Hepatocyte (in vitro differentiated cells): ENCODE measurements around the gene MAGI1. TPM values are rescaled to one million over a fixed set of nuclear protein-coding genes. Genes with fewer than 3 reads are reported as not detected.

Source experiments
- DNase-seq: peaks from one replicate; pipeline ENCODE4 v3.0.0-alpha.2; 2016; ENCODE audit warnings: low spot score
- H2AFZ ChIP-seq: fragments of 200-600 bp; sonication (generic); 2 replicates; pipeline ENCODE4 v1.6.0; 2016; ENCODE audit warnings: antibody characterized with exemption, mild to moderate bottlenecking
- H3K27ac ChIP-seq: fragments of 200-600 bp; sonication (generic); 2 replicates; pipeline ENCODE4 v1.5.1; 2016; ENCODE audit warnings: mild to moderate bottlenecking
- H3K27me3 ChIP-seq: fragments of 200-600 bp; sonication (generic); 2 replicates; pipeline ENCODE4 v1.6.1; 2016
- H3K36me3 ChIP-seq: fragments of 200-600 bp; sonication (generic); replicated peaks from 2 replicates; pipeline ENCODE4 v1.5.1; 2016; ENCODE audit warnings: low read depth; ENCODE audit not compliant: insufficient read depth
- H3K4me1 ChIP-seq: fragments of 200-600 bp; sonication (generic); 2 replicates; pipeline ENCODE4 v1.5.1; 2016; ENCODE audit warnings: mild to moderate bottlenecking, moderate library complexity; ENCODE audit not compliant: insufficient read depth
- H3K4me2 ChIP-seq: fragments of 200-600 bp; sonication (generic); 2 replicates; pipeline ENCODE4 v1.6.0; 2016
- H3K4me3 ChIP-seq: fragments of 200-600 bp; sonication (generic); 2 replicates; pipeline ENCODE4 v1.5.1; 2016; ENCODE audit warnings: mild to moderate bottlenecking
- H3K79me2 ChIP-seq: fragments of 200-600 bp; sonication (generic); 2 replicates; pipeline ENCODE4 v1.6.0; 2017; ENCODE audit warnings: mild to moderate bottlenecking
- H3K9me2 ChIP-seq: fragments of 200-600 bp; sonication (generic); replicated peaks from 2 replicates; pipeline ENCODE4 v1.6.0; 2017; ENCODE audit warnings: mild to moderate bottlenecking; ENCODE audit not compliant: insufficient read depth
- H3K9me3 ChIP-seq: fragments of 200-600 bp; sonication (generic); 2 replicates; pipeline ENCODE4 v1.5.1; 2016; ENCODE audit warnings: low read depth, mild to moderate bottlenecking
- H4K20me1 ChIP-seq: fragments of 200-600 bp; sonication (generic); 2 replicates; pipeline ENCODE4 v1.6.0; 2016; ENCODE audit warnings: mild to moderate bottlenecking; ENCODE audit not compliant: insufficient read depth, poor library complexity, severe bottlenecking
- EZH2 ChIP-seq: fragments of 200-600 bp; sonication (generic); IDR thresholded peaks from 2 replicates; pipeline ENCODE4 v1.6.1; 2016; ENCODE audit warnings: antibody characterized with exemption, mild to moderate bottlenecking, borderline replicate concordance
- EZH2phosphoT487 ChIP-seq: fragments of 200-600 bp; sonication (generic); IDR thresholded peaks from one replicate; pipeline ENCODE4 v1.6.1; 2018; ENCODE audit warnings: antibody characterized with exemption, mild to moderate bottlenecking, low read depth, moderate library complexity; ENCODE audit not compliant: unreplicated experiment, severe bottlenecking
- WGBS: methylation state at CpG from one replicate; pipeline ENCODE4 v1.1.6; 2016; ENCODE audit warnings: low lambda C conversion rate; ENCODE audit errors: missing lambda C conversion rate; 5-methylcytosine and 5-hydroxymethylcytosine counted together
- polyA plus RNA-seq: library from polyadenylated mRNA; unstranded; fragments of >200 nt; fragmentation: Nextera tagmentation; extraction: Ambion mirVana; gene quantifications from 2 replicates; pipeline ENCODE4 v1.2.1, GENCODE V29; 2016
- total RNA-seq: library from RNA; depleted of rRNA; stranded (reverse); fragments of >200 nt; gene quantifications from 2 replicates; pipeline ENCODE4 v1.2.3, GENCODE V29; 2014
- TF ChIP-seq, protein P1 (sequence below): fragments of 200-600 bp; sonication (generic); IDR thresholded peaks from 2 replicates; pipeline ENCODE4 v1.5.1; 2016; ENCODE audit warnings: antibody characterized with exemption, mild to moderate bottlenecking; ENCODE audit not compliant: poor library complexity

MAGI1 gene
- total and polyA plus RNA-seq, 2 experiments from 2014 or later: 26.2 to 43.5 TPM

DNA sequence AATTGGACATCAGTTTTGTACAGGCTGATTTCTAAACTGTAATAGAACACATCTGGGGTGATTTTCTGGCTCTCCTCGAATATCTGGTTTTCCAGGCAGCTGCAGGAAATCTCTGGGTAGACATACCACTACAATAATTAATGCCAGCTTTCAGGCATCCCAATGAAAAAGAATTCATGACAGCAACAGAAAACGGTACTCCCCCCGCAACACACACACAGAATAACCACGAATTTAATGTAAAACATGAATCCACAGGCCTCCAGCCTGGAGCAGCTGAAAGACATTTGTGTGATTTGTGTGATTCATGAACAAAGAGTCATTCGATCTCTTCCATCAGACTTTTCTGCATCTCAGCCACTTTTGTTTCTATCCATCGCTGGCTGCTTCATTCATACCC is 262.2 kb downstream of the MAGI1 start:
- no peaks in the 10 kb centered on the region for H3K9me3 ChIP-seq
- peak overlapping the region; percentile 35 for H3K27ac ChIP-seq
- peaks cover 49% of the 10 kb centered on the region for H3K79me2 ChIP-seq
- no peaks in the 10 kb centered on the region for H3K9me2 ChIP-seq
- no peaks in the 10 kb centered on the region for H4K20me1 ChIP-seq
- no peaks in the 10 kb centered on the region for H3K27me3 ChIP-seq
- H3K4me3 ChIP-seq: no peak overlapping the region
- no peaks in the 10 kb centered on the region for H3K36me3 ChIP-seq
- DNase-seq: no peak
- TF ChIP-seq, protein P1, sequence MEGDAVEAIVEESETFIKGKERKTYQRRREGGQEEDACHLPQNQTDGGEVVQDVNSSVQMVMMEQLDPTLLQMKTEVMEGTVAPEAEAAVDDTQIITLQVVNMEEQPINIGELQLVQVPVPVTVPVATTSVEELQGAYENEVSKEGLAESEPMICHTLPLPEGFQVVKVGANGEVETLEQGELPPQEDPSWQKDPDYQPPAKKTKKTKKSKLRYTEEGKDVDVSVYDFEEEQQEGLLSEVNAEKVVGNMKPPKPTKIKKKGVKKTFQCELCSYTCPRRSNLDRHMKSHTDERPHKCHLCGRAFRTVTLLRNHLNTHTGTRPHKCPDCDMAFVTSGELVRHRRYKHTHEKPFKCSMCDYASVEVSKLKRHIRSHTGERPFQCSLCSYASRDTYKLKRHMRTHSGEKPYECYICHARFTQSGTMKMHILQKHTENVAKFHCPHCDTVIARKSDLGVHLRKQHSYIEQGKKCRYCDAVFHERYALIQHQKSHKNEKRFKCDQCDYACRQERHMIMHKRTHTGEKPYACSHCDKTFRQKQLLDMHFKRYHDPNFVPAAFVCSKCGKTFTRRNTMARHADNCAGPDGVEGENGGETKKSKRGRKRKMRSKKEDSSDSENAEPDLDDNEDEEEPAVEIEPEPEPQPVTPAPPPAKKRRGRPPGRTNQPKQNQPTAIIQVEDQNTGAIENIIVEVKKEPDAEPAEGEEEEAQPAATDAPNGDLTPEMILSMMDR: no peak
- TF ChIP-seq EZH2 (no peak), EZH2phosphoT487 (no peak)
- 60% methylated on average over 6 of the region's 6 CpGs for WGBS
- H2AFZ ChIP-seq: no peak overlapping the region
- peak overlapping the region; percentile 28 for H3K4me2 ChIP-seq
- H3K4me1 ChIP-seq: peaks cover 11% of the 10 kb centered on the region

DNA sequence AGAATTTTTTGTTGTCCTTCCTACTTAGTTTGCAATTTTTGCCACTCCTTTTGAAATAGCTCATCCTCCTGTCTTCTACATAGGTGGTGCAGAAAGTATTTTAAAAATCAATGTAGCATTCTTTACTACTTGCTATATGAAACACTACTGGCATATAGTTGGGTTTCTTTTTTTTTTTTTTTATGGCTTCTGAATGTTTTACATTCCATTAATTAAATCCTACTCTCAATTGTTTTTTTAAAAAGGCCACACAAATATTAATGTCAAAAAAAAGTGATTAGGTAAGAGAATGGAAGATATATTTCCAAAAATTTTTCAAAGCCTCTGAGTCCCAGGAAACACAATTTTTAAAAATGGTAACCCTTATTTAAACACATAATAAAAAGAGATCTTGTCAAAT is 262.6 kb downstream of the MAGI1 start:
- H4K20me1 ChIP-seq: no peaks in the 10 kb centered on the region
- peaks cover 53% of the 10 kb centered on the region for H3K79me2 ChIP-seq
- H3K9me3 ChIP-seq: no peaks in the 10 kb centered on the region
- no peaks in the 10 kb centered on the region for H3K27me3 ChIP-seq
- H3K4me3 ChIP-seq: no peak overlapping the region
- no peak overlapping the region for H2AFZ ChIP-seq
- no peak overlapping the region for H3K27ac ChIP-seq
- TF ChIP-seq, protein P1: no peak
- no peak for TF ChIP-seq EZH2
- TF ChIP-seq EZH2phosphoT487: no peak
- no peaks in the 10 kb centered on the region for H3K36me3 ChIP-seq
- no peak for DNase-seq
- peaks cover 11% of the 10 kb centered on the region for H3K4me1 ChIP-seq
- peak overlapping the region; percentile 5 for H3K4me2 ChIP-seq
- H3K9me2 ChIP-seq: no peaks in the 10 kb centered on the region

DNA sequence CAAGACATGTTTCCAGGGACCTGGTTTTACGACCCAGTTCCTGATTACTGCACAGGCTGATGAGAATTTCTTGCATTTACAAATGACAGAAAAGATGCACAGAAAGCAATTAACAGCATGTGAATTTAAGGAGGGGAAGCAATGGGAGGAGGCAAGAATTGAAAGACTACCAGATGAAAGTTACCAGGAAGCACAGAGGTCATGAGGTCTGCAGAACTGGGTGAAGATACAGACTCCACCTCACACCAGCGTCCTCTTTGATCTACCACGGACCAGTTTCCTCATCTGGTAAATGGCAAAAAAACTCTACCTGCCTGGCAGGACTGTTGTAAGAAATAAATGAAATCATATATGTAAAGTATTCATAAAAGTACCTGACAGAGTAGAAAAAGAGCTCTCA is 266.0 kb downstream of the MAGI1 start:
- 86% methylated on average over 3 of the region's 3 CpGs for WGBS
- Histone ChIP-seq H3K4me3 (no peak overlapping the region), H3K9me2 (no peaks in the 10 kb centered on the region), H3K27ac (no peak overlapping the region), H3K9me3 (no peaks in the 10 kb centered on the region), H2AFZ (no peak overlapping the region), H3K79me2 (peaks cover 68% of the 10 kb centered on the region), H4K20me1 (no peaks in the 10 kb centered on the region), H3K4me2 (no peak overlapping the region), H3K27me3 (no peaks in the 10 kb centered on the region), H3K36me3 (no peaks in the 10 kb centered on the region), H3K4me1 (no peaks in the 10 kb centered on the region)
- DNase-seq: no peak
- TF ChIP-seq, protein P1: no peak
- TF ChIP-seq EZH2phosphoT487 (no peak), EZH2 (no peak)

DNA sequence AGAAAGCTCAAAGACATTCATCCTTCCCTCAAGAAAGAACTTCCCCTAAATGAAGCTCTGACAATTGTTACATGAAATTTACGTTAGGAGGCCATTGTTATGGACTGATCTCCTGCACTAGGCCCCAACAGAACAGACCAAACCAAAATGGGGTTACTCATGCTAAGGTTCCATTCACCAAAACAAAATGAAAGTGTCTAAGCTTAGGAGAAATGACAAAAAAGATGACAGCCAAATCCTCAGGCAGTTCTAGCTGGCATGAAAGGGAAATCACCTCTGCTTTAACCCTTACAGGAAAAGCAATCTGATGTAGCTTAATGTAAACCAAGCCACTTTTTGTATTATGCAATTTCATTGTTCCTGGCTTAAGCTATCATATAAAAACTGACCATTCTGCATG is 271.2 kb downstream of the MAGI1 start:
- no peak for DNase-seq
- Histone ChIP-seq H3K36me3 (no peaks in the 10 kb centered on the region), H3K79me2 (peaks cover 52% of the 10 kb centered on the region), H3K4me3 (no peak overlapping the region), H3K27ac (no peak overlapping the region), H3K9me3 (no peaks in the 10 kb centered on the region), H3K4me1 (no peaks in the 10 kb centered on the region), H4K20me1 (no peaks in the 10 kb centered on the region), H3K27me3 (no peaks in the 10 kb centered on the region), H3K9me2 (no peaks in the 10 kb centered on the region), H3K4me2 (no peak overlapping the region), H2AFZ (no peak overlapping the region)
- no peak for TF ChIP-seq EZH2phosphoT487
- no peak for TF ChIP-seq EZH2
- TF ChIP-seq, protein P1: no peak
- WGBS: 96% methylated on average over 1 of the region's 1 CpG
